Liver (tissue), 9 donors: Measurements from ENCODE around the gene OR2T1. TPM values are rescaled to one million over a fixed set of nuclear protein-coding genes. Genes with fewer than 3 reads are reported as not detected.

ENCODE experiments used
- DNase-seq: peaks from one replicate; pipeline ENCODE4 v3.0.0-alpha.2; 2017; ENCODE audit warnings: low spot score
- H3K27ac ChIP-seq, 2 donors: one replicate each; pipeline ENCODE4 v1.7.0; 2013; ENCODE audit warnings: inconsistent platforms in 2 of 2, low read length in 2 of 2, control low read depth in 1 of 2, low read depth in 1 of 2, mild to moderate bottlenecking in 1 of 2
- H3K27me3 ChIP-seq, 4 donors: one replicate each; pipeline versions ENCODE4 v1.6.1 to v1.7.0; 2013; ENCODE audit warnings: low read length in 3 of 4, inconsistent platforms in 1 of 4, mild to moderate bottlenecking in 1 of 4, moderate library complexity in 1 of 4; ENCODE audit not compliant: control insufficient read depth in 4 of 4, insufficient read depth in 4 of 4
- H3K36me3 ChIP-seq, 4 donors: one replicate each; pipeline versions ENCODE4 v1.6.1 to v1.7.0; 2013; ENCODE audit warnings: low read length in 3 of 4, mild to moderate bottlenecking in 3 of 4, low read depth in 1 of 4, moderate library complexity in 1 of 4; ENCODE audit not compliant: control insufficient read depth in 4 of 4, insufficient read depth in 3 of 4
- H3K4me1 ChIP-seq, 4 donors: one replicate each; pipeline versions ENCODE4 v1.6.1 to v1.7.0; 2013; ENCODE audit warnings: low read length in 3 of 4, mild to moderate bottlenecking in 3 of 4, moderate library complexity in 1 of 4; ENCODE audit not compliant: control insufficient read depth in 4 of 4, insufficient read depth in 4 of 4
- H3K4me3 ChIP-seq, 3 donors: one replicate each; pipeline versions ENCODE4 v1.6.1 to v1.7.0; 2013; ENCODE audit warnings: low read length in 3 of 3, control low read depth in 1 of 3, low read depth in 1 of 3, mild to moderate bottlenecking in 1 of 3
- H3K9ac ChIP-seq, 2 donors: one replicate each; pipeline ENCODE4 v1.7.0; 2013; ENCODE audit warnings: low read length in 2 of 2, mild to moderate bottlenecking in 2 of 2, moderate library complexity in 2 of 2, control low read depth in 1 of 2, low read depth in 1 of 2
- H3K9me3 ChIP-seq, 4 donors: one replicate each; pipeline versions ENCODE4 v1.6.1 to v1.7.0; 2013; ENCODE audit warnings: low read length in 3 of 4; ENCODE audit not compliant: control insufficient read depth in 4 of 4
- CTCF ChIP-seq: fragments of 150-350 bp; IDR thresholded peaks from 2 replicates; pipeline ENCODE4 v1.5.1; 2017; ENCODE audit warnings: improper control_type of control experiment, low read depth, low read length; ENCODE audit not compliant: missing input control
- EGR1 ChIP-seq, 2 donors: IDR thresholded peaks; 2 replicates each; pipeline ENCODE4 v1.6.1; 2016 to 2018; ENCODE audit warnings: antibody characterized with exemption in 2 of 2, low read depth in 2 of 2
- FOXA1 ChIP-seq: IDR thresholded peaks from 2 replicates; pipeline ENCODE4 v1.6.1; 2016; ENCODE audit warnings: antibody characterized with exemption
- FOXA2 ChIP-seq: IDR thresholded peaks from 2 replicates; pipeline ENCODE4 v1.6.1; 2016; ENCODE audit warnings: antibody characterized with exemption
- GABPA ChIP-seq, 2 donors: IDR thresholded peaks in 1 of 2; conservative IDR thresholded peaks in 1 of 2; 2 replicates each; pipeline ENCODE4 v1.6.1; 2016; ENCODE audit warnings: antibody characterized with exemption in 2 of 2, mild to moderate bottlenecking in 1 of 2, moderate library complexity in 1 of 2
- HNF4A ChIP-seq, 2 donors: conservative IDR thresholded peaks; 2 replicates each; pipeline ENCODE4 v1.6.1; 2016; ENCODE audit warnings: antibody characterized with exemption in 2 of 2, mild to moderate bottlenecking in 2 of 2
- HNF4G ChIP-seq: IDR thresholded peaks from 2 replicates; pipeline ENCODE4 v1.6.1; 2016; ENCODE audit warnings: antibody characterized with exemption
- JUND ChIP-seq, 2 donors: IDR thresholded peaks; 2 replicates each; pipeline ENCODE4 v1.6.1; 2016; ENCODE audit warnings: antibody characterized with exemption in 2 of 2
- MAX ChIP-seq: IDR thresholded peaks from 2 replicates; pipeline ENCODE4 v1.6.1; 2016; ENCODE audit warnings: antibody characterized with exemption
- NR2F2 ChIP-seq: IDR thresholded peaks from 2 replicates; pipeline ENCODE4 v1.6.1; 2016; ENCODE audit warnings: antibody characterized with exemption
- RAD21 ChIP-seq, 2 donors: IDR thresholded peaks; 2 replicates each; pipeline ENCODE4 v1.6.1; 2016; ENCODE audit warnings: antibody characterized with exemption in 2 of 2, mild to moderate bottlenecking in 2 of 2
- REST ChIP-seq: IDR thresholded peaks from 2 replicates; pipeline ENCODE4 v1.6.1; 2016; ENCODE audit warnings: antibody characterized with exemption, mild to moderate bottlenecking
- SP1 ChIP-seq: IDR thresholded peaks from 2 replicates; pipeline ENCODE4 v1.6.1; 2018; ENCODE audit warnings: antibody characterized with exemption, mild to moderate bottlenecking
- TAF1 ChIP-seq: conservative IDR thresholded peaks from 2 replicates; pipeline ENCODE4 v1.6.1; 2016; ENCODE audit warnings: antibody characterized with exemption, mild to moderate bottlenecking
- YY1 ChIP-seq: IDR thresholded peaks from 2 replicates; pipeline ENCODE4 v1.6.1; 2016; ENCODE audit warnings: antibody characterized with exemption, mild to moderate bottlenecking
- ZBTB33 ChIP-seq: IDR thresholded peaks from 2 replicates; pipeline ENCODE4 v1.6.1; 2016; ENCODE audit warnings: antibody characterized with exemption
- whole genome bisulfite sequencing: extraction: QIAGEN DNeasy Blood & Tissue Kit; methylation state at CpG from one replicate; pipeline ENCODE4 v1.1.7; 2013; 5-methylcytosine and 5-hydroxymethylcytosine counted together
- polyA plus RNA-seq, 2 donors: library from polyadenylated mRNA; stranded (reverse) in 1 of 2; unstranded in 1 of 2; fragments of 200-250 nt in 1 of 2; fragments of >200 nt in 1 of 2; fragmentation: Nextera tagmentation in 1 of 2; extraction: Ambion mirVana in 1 of 2; gene quantifications; one replicate each; pipeline versions ENCODE4 v1.2.1 to v1.2.3, GENCODE V29; 2013 to 2015
- total RNA-seq, 2 donors: library from RNA; depleted of rRNA; stranded (reverse); fragments of >200 nt; gene quantifications; one replicate each; pipeline ENCODE4 v1.2.3, GENCODE V29; 2014
- donor health status: healthy.
- donor health status: healthy.
- donor health status: healthy.
- donor health status: healthy.
- donor health status: healthy.

Gene OR2T1
- total and polyA plus RNA-seq, 4 donors: not detected

GRCh38 chr1:248361121-248361715 is 41.6 kb upstream of the OR2T1 start, which contains the start of gene OR2T4:
Gene OR2T4, plus strand, starts transcription at chr1:248361665. Its CDS starts 0 bp downstream, at chr1:248361665.
- TF ChIP-seq EGR1 (IDR thresholded peaks at IDR 0.05; ENCODE audit: low read depth in 2 of 2): no peak
- TF ChIP-seq SP1: no peak
- TF ChIP-seq RAD21 (IDR thresholded peaks at IDR 0.05): no peak
- H3K27me3 ChIP-seq: peaks cover 0 to 2% (median 0%) of the 10 kb centered on the region in 4 donors
- DNase-seq: no peak
- no peak within 1 kb of the TSS for H3K9ac ChIP-seq
- no peaks in the 10 kb centered on the region for H3K4me1 ChIP-seq
- no peak within 1 kb of the TSS for H3K4me3 ChIP-seq
- 40% methylated on average over 3 of the region's 3 CpGs for WGBS
- no peak within 1 kb of the TSS for H3K27ac ChIP-seq
- no peaks in the 10 kb centered on the region for H3K9me3 ChIP-seq
- H3K36me3 ChIP-seq: no peaks in the 10 kb centered on the region

GRCh38 chr1:248366609-248367008 is 36.2 kb upstream of the OR2T1 start:
- Histone ChIP-seq H3K36me3 (no peaks in the 10 kb centered on the region), H3K9me3 (no peaks in the 10 kb centered on the region), H3K27me3 (no peaks in the 10 kb centered on the region), H3K4me3 (no peak overlapping the region), H3K27ac (no peak overlapping the region), H3K9ac (no peak overlapping the region), H3K4me1 (no peaks in the 10 kb centered on the region)
- DNase-seq: no peak
- no peak for TF ChIP-seq JUND (IDR thresholded peaks at IDR 0.05)
- TF ChIP-seq HNF4G: no peak
- no peak for TF ChIP-seq YY1
- TF ChIP-seq SP1: no peak

GRCh38 chr1:248372394-248372793 is 30.5 kb upstream of the OR2T1 start:
- DNase-seq: no peak
- no peak overlapping the region for H3K27ac ChIP-seq
- 70% methylated on average over 5 of the region's 5 CpGs for WGBS
- H3K9ac ChIP-seq: no peak overlapping the region
- H3K27me3 ChIP-seq: no peaks in the 10 kb centered on the region
- H3K4me1 ChIP-seq: no peaks in the 10 kb centered on the region
- H3K4me3 ChIP-seq: no peak overlapping the region
- H3K9me3 ChIP-seq: no peaks in the 10 kb centered on the region
- TF ChIP-seq FOXA1 (no peak), RAD21 (IDR thresholded peaks at IDR 0.05) (no peak), SP1 (no peak), ZBTB33 (no peak)
- H3K36me3 ChIP-seq: no peaks in the 10 kb centered on the region

GRCh38 chr1:248373761-248374160 is 29.1 kb upstream of the OR2T1 start:
- no peak for DNase-seq
- no peak for TF ChIP-seq TAF1
- no peak for TF ChIP-seq RAD21 (IDR thresholded peaks at IDR 0.05)
- TF ChIP-seq HNF4A (conservative IDR thresholded peaks at IDR 0.05): no peak
- no peak for TF ChIP-seq MAX
- no peak for TF ChIP-seq YY1
- no peak for TF ChIP-seq HNF4G
- no peak for TF ChIP-seq NR2F2
- TF ChIP-seq CTCF: no peak
- TF ChIP-seq REST: no peak
- no peak for TF ChIP-seq JUND (IDR thresholded peaks at IDR 0.05)
- TF ChIP-seq SP1: no peak
- no peak for TF ChIP-seq GABPA (IDR thresholded peaks at IDR 0.05 in 1 of 2, conservative IDR thresholded peaks at IDR 0.05 in 1 of 2)
- TF ChIP-seq EGR1 (IDR thresholded peaks at IDR 0.05; ENCODE audit: low read depth in 2 of 2): no peak
- TF ChIP-seq FOXA2: no peak

More at GRCh38 chr1:248373761-248374160, 29.1 kb upstream of the OR2T1 start:
- 72% methylated on average over 4 of the region's 4 CpGs for WGBS
- H3K4me1 ChIP-seq: no peaks in the 10 kb centered on the region
- no peaks in the 10 kb centered on the region for H3K27me3 ChIP-seq
- no peaks in the 10 kb centered on the region for H3K9me3 ChIP-seq
- H3K9ac ChIP-seq: no peak overlapping the region
- no peak overlapping the region for H3K4me3 ChIP-seq
- H3K36me3 ChIP-seq: no peaks in the 10 kb centered on the region
- H3K27ac ChIP-seq: no peak overlapping the region
